ENCODE data around the gene DLX5. TPM values are rescaled to one million over a fixed set of nuclear protein-coding genes. Genes with fewer than 3 reads are reported as not detected.

The DLX5 gene
- total RNA-seq, 2 experiments from 2014 or later = not detected

GRCh38 chr7:96985992-96986391, 38.6 kb downstream of the DLX5 start:
- peaks cover 42% of the 10 kb centered on the region for H3K27me3 Mint-ChIP-seq

GRCh38 chr7:96982586-96982985, 42.0 kb downstream of the DLX5 start:
- ChIA-PET CTCF (no interaction called here), POLR2A (no interaction called here)
- H3K9me3 Mint-ChIP-seq = no peaks in the 10 kb centered on the region
- H3K27ac Mint-ChIP-seq = no peak overlapping the region
- no peaks in the 10 kb centered on the region for H3K4me1 Mint-ChIP-seq
- H3K27me3 Mint-ChIP-seq = peaks cover 15% of the 10 kb centered on the region
- no peaks in the 10 kb centered on the region for H3K36me3 Mint-ChIP-seq (ENCODE audit: low read depth)
- DNase-seq = no peak
- H3K4me3 Mint-ChIP-seq = no peak overlapping the region

More at GRCh38 chr7:96985992-96986391, 38.6 kb downstream of the DLX5 start:
- CTCF ChIA-PET = interaction anchor here (1.2 kb wide), 1 partner anchor 41 kb away, joined by 3 read pairs; no protein-coding TSS in a partner anchor
- no peak for DNase-seq
- no peak overlapping the region for H3K4me3 Mint-ChIP-seq
- POLR2A ChIA-PET = no interaction called here
- no peak overlapping the region for H3K27ac Mint-ChIP-seq
- no peaks in the 10 kb centered on the region for H3K4me1 Mint-ChIP-seq
- H3K9me3 Mint-ChIP-seq = no peaks in the 10 kb centered on the region
- no peaks in the 10 kb centered on the region for H3K36me3 Mint-ChIP-seq (ENCODE audit: low read depth)

- DNase-seq = no peak
- ChIA-PET CTCF (no interaction called here), POLR2A (no interaction called here)
- Mint-ChIP-seq H3K27ac (no peak overlapping the region), H3K4me1 (no peaks in the 10 kb centered on the region), H3K27me3 (peaks cover 10% of the 10 kb centered on the region), H3K9me3 (no peaks in the 10 kb centered on the region), H3K36me3 (ENCODE audit: low read depth) (no peaks in the 10 kb centered on the region), H3K4me3 (no peak overlapping the region)
These were observed 44.9 kb downstream of the DLX5 start for GRCh38 chr7:96979551-96980276.

- Mint-ChIP-seq H3K4me3 (no peak overlapping the region), H3K27me3 (peaks cover 8% of the 10 kb centered on the region), H3K27ac (no peak overlapping the region), H3K9me3 (no peaks in the 10 kb centered on the region), H3K36me3 (ENCODE audit: low read depth) (no peaks in the 10 kb centered on the region), H3K4me1 (no peaks in the 10 kb centered on the region)
- no peak for DNase-seq
- ChIA-PET CTCF (no interaction called here), POLR2A (no interaction called here)
These were observed 47.2 kb downstream of the DLX5 start for GRCh38 chr7:96977445-96977844.

GRCh38 chr7:96976106-96976505, 48.5 kb downstream of the DLX5 start:
- no peak overlapping the region for H3K27ac Mint-ChIP-seq
- ChIA-PET POLR2A (no interaction called here), CTCF (no interaction called here)
- no peaks in the 10 kb centered on the region for H3K9me3 Mint-ChIP-seq
- peaks cover 6% of the 10 kb centered on the region for H3K27me3 Mint-ChIP-seq
- H3K4me3 Mint-ChIP-seq = no peak overlapping the region
- no peaks in the 10 kb centered on the region for H3K36me3 Mint-ChIP-seq (ENCODE audit: low read depth)
- no peak for DNase-seq
- no peaks in the 10 kb centered on the region for H3K4me1 Mint-ChIP-seq

DNA sequence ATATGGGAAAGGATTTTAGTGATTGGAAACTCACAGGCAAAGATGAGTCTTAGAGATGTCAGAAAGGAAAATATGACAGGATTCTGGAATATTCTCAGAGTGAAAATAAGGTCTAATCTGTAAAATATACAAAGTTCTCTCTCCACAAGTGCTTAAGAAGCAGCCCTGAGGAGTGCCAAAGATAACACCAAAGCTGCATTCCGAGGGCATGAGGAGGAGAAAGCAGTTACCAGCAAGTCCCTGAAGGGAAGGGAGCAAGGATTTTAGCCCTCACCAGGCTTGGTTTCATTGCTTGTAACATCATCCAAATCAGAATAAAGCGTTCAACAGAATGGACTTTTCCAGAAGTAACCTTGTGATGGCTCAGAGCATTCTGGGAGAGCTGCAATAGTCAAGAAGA, 50.6 kb downstream of the DLX5 start:
- no peak overlapping the region for H3K4me3 Mint-ChIP-seq
- CTCF ChIA-PET = no interaction called here
- H3K9me3 Mint-ChIP-seq = no peaks in the 10 kb centered on the region
- H3K36me3 Mint-ChIP-seq (ENCODE audit: low read depth) = no peaks in the 10 kb centered on the region
- H3K27ac Mint-ChIP-seq = no peak overlapping the region
- POLR2A ChIA-PET = no interaction called here
- no peaks in the 10 kb centered on the region for H3K4me1 Mint-ChIP-seq
- peaks cover 6% of the 10 kb centered on the region for H3K27me3 Mint-ChIP-seq
- DNase-seq = no peak

DNA sequence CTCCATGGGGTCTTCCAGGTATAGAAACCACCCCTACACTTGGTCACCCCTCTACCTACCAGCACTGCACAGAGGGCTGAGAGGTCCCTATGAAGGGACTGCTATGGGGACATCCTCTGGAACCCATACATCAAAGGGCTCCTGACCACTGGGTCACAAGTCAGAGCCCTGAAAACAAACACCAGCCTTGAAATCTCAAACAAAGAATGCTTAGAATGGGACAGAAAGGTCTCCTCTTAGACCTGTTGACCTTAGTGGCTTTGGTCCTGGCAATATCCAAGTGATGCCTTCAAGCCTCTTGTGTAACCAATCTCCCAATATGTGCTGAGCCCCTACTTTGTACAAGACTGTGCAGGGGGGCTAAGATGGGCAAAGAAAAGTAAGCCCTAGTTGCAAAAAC, 53.9 kb downstream of the DLX5 start:
- no peak overlapping the region for H3K27ac Mint-ChIP-seq
- CTCF ChIA-PET = interaction anchor here (0.9 kb wide), 1 partner anchor 57 kb away, joined by 3 read pairs; no protein-coding TSS in a partner anchor
- no peaks in the 10 kb centered on the region for H3K9me3 Mint-ChIP-seq
- no peaks in the 10 kb centered on the region for H3K4me1 Mint-ChIP-seq
- POLR2A ChIA-PET = no interaction called here
- H3K36me3 Mint-ChIP-seq (ENCODE audit: low read depth) = no peaks in the 10 kb centered on the region
- H3K4me3 Mint-ChIP-seq = no peak overlapping the region
- H3K27me3 Mint-ChIP-seq = peaks cover 9% of the 10 kb centered on the region
- no peak for DNase-seq

Other genes starting within 250 kb of the DLX5 start
- gene DLX6, start 19.3 kb downstream of the DLX5 start, total RNA-seq = not detected
- gene SDHAF3, start 92.9 kb upstream of the DLX5 start, total RNA-seq = 10 to 100 TPM; 16.0 to 16.1 TPM

All from activated CD4-positive, alpha-beta memory T cell treated with anti-CD3 and anti-CD28 coated beads, Interleukin-2, amount 10 ng/mL, durations not matched to agents 7 days and 5 days (primary cell).